ENCODE data around the gene GATAD1. TPM values are rescaled to one million over a fixed set of nuclear protein-coding genes. Genes with fewer than 3 reads are reported as not detected.
"Not testable (repeated sequence)": the region's sequence is repeated elsewhere in the genome, so short reads cannot be mapped to it uniquely, and the experiment has no call there.

GATAD1 gene
- total RNA-seq, 1 donor from 2014 or later: 12.5 TPM

GRCh38 chr7:92436612-92437445 is 10.5 kb upstream of the GATAD1 start:
- ATAC-seq (no peak), DNase-seq (ENCODE audit: low spot score) (no peak)

- no peak for DNase-seq (ENCODE audit: low spot score)
- ATAC-seq: no peak
These were observed 9.3 kb upstream of the GATAD1 start for GRCh38 chr7:92437956-92438491.

- ATAC-seq; DNase-seq (ENCODE audit: low spot score): not testable (repeated sequence)
These were observed 4.6 kb upstream of the GATAD1 start for GRCh38 chr7:92442720-92443119.

GRCh38 chr7:92446869-92447344 is 375 bp upstream of the GATAD1 start:
- DNase-seq (ENCODE audit: low spot score) (no peak), ATAC-seq (no peak)

- peak; percentile 38 for ATAC-seq
- peak; percentile 55 for DNase-seq (ENCODE audit: low spot score)
These were observed 994 bp downstream of the GATAD1 start for GRCh38 chr7:92448205-92448747.

GRCh38 chr7:92451645-92452044 is 4.4 kb downstream of the GATAD1 start:
- ATAC-seq: no peak
- DNase-seq (ENCODE audit: low spot score): no peak

- DNase-seq (ENCODE audit: low spot score) (no peak), ATAC-seq (no peak)
These were observed 9.0 kb downstream of the GATAD1 start for GRCh38 chr7:92456236-92456635.

GRCh38 chr7:92460109-92460508 is 12.8 kb downstream of the GATAD1 start:
- DNase-seq (ENCODE audit: low spot score): no peak
- ATAC-seq: no peak

- DNase-seq (ENCODE audit: low spot score) (no peak), ATAC-seq (no peak)
These were observed 13.2 kb downstream of the GATAD1 start for GRCh38 chr7:92460510-92460909.

GRCh38 chr7:92461027-92462003 is 14.0 kb downstream of the GATAD1 start:
- ATAC-seq: peak; percentile 92
- no peak for DNase-seq (ENCODE audit: low spot score)

GRCh38 chr7:92462560-92462959 is 15.3 kb downstream of the GATAD1 start:
- no peak for DNase-seq (ENCODE audit: low spot score)
- ATAC-seq: no peak

- DNase-seq (ENCODE audit: low spot score) (no peak), ATAC-seq (no peak)
These were observed 17.2 kb downstream of the GATAD1 start for GRCh38 chr7:92464515-92464914.

GRCh38 chr7:92466682-92467081 is 19.4 kb downstream of the GATAD1 start:
- DNase-seq (ENCODE audit: low spot score) (no peak), ATAC-seq (no peak)

- DNase-seq (ENCODE audit: low spot score): not testable (repeated sequence)
These were observed 21.3 kb downstream of the GATAD1 start for GRCh38 chr7:92468589-92468988.

GRCh38 chr7:92473989-92474388 is 26.7 kb downstream of the GATAD1 start:
- DNase-seq (ENCODE audit: low spot score); ATAC-seq: not testable (repeated sequence)

More at GRCh38 chr7:92468589-92468988, 21.3 kb downstream of the GATAD1 start:
- not testable (repeated sequence) for ATAC-seq

GRCh38 chr7:92475261-92475770 is 28.0 kb downstream of the GATAD1 start:
- ATAC-seq; DNase-seq (ENCODE audit: low spot score): not testable (repeated sequence)

GRCh38 chr7:92475851-92476590 is 28.7 kb downstream of the GATAD1 start:
- not testable (repeated sequence) for ATAC-seq

GRCh38 chr7:92477681-92478080 is 30.4 kb downstream of the GATAD1 start, which contains the start of gene ERVW-1:
Gene ERVW-1 (minus strand): TSS chr7:92477946. CDS start chr7:92470381, 7,565 bp downstream.
- not testable (repeated sequence) for DNase-seq (ENCODE audit: low spot score); ATAC-seq

More at GRCh38 chr7:92475851-92476590, 28.7 kb downstream of the GATAD1 start:
- not testable (repeated sequence) for DNase-seq (ENCODE audit: low spot score)

GRCh38 chr7:92478095-92478494 is 30.8 kb downstream of the GATAD1 start:
- ATAC-seq (no peak), DNase-seq (ENCODE audit: low spot score) (no peak)

Measured in left lobe of liver (tissue), 2 donors.